Central memory CD8-positive, alpha-beta T cell (primary cell): ENCODE results near the gene BICDL2.
"Not testable (repeated sequence)": the region's sequence is repeated elsewhere in the genome, so short reads cannot be mapped to it uniquely, and the experiment has no call there.

Source experiments
- ATAC-seq: fragments of 150-1000 bp; cut with Tn5 transposase; replicated peaks from 2 replicates; pipeline ENCODE4 v1.10.0; 2022; ENCODE audit warnings: mild to moderate bottlenecking, moderate FRiP score, moderate number of reproducible peaks; ENCODE audit not compliant: poor library complexity, severe bottlenecking; ENCODE audit errors: extremely low read depth
- DNase-seq, 2 donors: peaks; one replicate each; pipeline ENCODE4 v3.0.0; 2021; ENCODE audit warnings: low spot score in 2 of 2
- H3K27ac Mint-ChIP-seq: one replicate; pipeline ENCODE4 v1.8.0; 2022; ENCODE audit warnings: low read depth, mild to moderate bottlenecking, moderate library complexity, mixed read lengths
- H3K27me3 Mint-ChIP-seq: one replicate; pipeline ENCODE4 v1.8.0; 2022; ENCODE audit warnings: mixed read lengths
- H3K36me3 Mint-ChIP-seq: one replicate; pipeline ENCODE4 v1.8.0; 2022; ENCODE audit warnings: mild to moderate bottlenecking, moderate library complexity, mixed read lengths; ENCODE audit not compliant: insufficient read depth
- H3K4me1 Mint-ChIP-seq: one replicate; pipeline ENCODE4 v1.8.0; 2022; ENCODE audit warnings: mixed read lengths
- H3K4me3 Mint-ChIP-seq: one replicate; pipeline ENCODE4 v1.8.0; 2022; ENCODE audit warnings: mild to moderate bottlenecking, moderate library complexity, mixed read lengths
- H3K9me3 Mint-ChIP-seq: one replicate; pipeline ENCODE4 v1.8.0; 2022; ENCODE audit warnings: mixed read lengths

The BICDL2 gene

DNA sequence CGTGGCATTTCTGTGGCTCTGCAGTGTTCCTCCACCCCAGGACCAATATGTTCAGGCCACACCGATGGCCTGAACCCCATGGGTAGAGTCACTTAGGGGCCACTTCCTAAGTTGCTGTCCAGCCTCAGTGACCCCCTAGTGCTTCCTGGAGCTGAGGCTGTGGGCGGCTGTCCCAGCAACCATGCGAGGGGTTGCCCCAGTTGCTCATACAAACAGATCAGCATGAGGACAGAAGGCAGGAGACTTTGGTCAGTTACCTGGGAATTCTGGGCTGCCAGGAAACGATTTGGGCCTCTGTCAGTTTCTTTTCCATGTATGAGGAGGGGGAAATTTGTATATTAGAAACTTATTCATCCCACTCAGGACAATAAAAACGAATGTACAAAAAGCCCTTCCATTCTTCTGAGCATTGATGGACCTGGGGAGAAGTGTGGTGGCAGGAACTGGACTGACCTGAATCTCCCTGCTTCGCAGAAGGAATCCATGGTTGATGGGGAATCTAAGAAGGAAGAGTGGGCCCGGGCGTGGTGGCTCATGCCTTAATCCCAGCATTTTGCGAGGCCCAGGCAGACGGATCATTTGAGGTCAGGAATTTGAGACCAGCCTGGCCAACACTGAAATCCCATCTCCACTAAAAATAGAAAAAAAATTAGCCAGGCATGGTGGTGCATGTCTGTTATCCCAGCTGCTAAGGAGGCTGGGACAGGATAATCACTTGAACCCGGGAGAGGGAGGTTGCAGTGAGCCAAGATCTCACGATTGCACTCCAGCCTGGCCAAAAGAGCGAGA lies 23.8 kb upstream of the BICDL2 start:
- Mint-ChIP-seq H3K27me3 (no peaks in the 10 kb centered on the region), H3K27ac (peak overlapping the region; percentile 82), H3K4me3 (peak overlapping the region; percentile 88), H3K9me3 (no peaks in the 10 kb centered on the region), H3K4me1 (peaks cover 41% of the 10 kb centered on the region), H3K36me3 (peaks cover 9% of the 10 kb centered on the region)
- ATAC-seq (no peak), DNase-seq (no peak)

DNA sequence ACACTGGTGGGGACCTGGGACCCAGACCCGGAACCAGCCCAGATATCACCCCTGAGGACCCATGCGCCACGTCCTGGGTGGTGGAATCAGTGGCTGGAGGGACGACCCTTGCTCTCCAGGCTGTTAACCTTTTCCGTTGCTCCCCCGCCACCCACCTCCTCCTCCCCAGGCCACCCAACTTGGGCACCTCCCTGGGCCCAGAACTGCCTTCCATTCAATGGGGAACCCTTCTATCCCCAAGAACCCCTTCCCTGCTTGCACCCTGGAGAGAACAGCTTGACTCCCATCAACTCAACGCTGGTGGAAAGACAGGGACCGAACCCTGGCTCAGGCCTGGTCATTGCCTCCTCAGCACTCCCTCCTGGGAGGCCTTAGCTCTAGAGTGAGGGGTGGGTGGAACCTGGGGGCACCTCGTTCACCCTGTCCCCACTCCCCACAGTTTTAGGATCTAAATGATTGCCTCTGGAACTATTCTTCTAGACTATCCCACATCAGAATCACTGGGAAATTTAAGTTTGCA lies 23.0 kb upstream of the BICDL2 start:
- H3K36me3 Mint-ChIP-seq: peaks cover 10% of the 10 kb centered on the region
- no peak for DNase-seq
- peak overlapping the region; percentile 82 for H3K27ac Mint-ChIP-seq
- H3K4me3 Mint-ChIP-seq: peak overlapping the region; percentile 88
- no peak for ATAC-seq
- H3K4me1 Mint-ChIP-seq: peaks cover 43% of the 10 kb centered on the region
- no peaks in the 10 kb centered on the region for H3K27me3 Mint-ChIP-seq
- no peaks in the 10 kb centered on the region for H3K9me3 Mint-ChIP-seq

DNA sequence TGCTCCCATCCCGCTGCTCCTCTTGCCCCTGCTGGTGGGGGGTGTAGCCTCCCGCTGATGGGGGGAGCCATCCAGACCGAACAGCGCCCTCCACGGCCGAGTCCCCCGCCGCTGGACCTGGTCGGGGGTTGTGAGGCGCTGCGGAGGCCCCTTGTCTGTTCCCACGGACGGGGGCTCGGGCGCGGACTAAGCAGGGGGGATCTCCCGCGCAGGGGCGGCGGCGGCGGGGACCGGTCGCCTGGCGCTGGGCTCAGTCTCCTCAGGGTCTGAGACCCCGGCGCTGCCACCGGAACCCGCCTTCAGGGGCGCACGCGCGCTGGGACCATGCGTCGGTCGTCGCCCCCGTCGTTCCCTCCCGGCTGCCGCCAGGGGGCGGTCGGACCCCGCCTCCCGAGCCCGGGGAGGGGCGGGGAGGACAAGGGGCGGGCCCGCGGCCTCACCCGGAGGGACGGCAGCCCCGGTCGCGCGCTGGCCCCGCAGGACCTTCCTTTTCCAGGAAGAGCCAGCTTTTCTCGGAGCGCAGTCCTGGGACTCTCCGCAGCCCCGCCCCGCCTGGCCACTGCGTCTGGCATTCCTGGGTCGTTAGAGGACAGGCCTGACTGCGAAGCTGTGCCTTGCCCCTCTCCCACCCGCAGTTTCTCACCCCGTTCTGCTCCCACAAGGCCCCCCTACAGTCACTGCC lies 22.4 kb upstream of the BICDL2 start:
- peaks cover 8% of the 10 kb centered on the region for H3K36me3 Mint-ChIP-seq
- peak overlapping the region; percentile 82 for H3K27ac Mint-ChIP-seq
- H3K27me3 Mint-ChIP-seq: no peaks in the 10 kb centered on the region
- no peaks in the 10 kb centered on the region for H3K9me3 Mint-ChIP-seq
- peaks cover 42% of the 10 kb centered on the region for H3K4me1 Mint-ChIP-seq
- peak; percentile 81 to 84 for DNase-seq
- ATAC-seq: peak; percentile 84
- H3K4me3 Mint-ChIP-seq: peak overlapping the region; percentile 88

DNA sequence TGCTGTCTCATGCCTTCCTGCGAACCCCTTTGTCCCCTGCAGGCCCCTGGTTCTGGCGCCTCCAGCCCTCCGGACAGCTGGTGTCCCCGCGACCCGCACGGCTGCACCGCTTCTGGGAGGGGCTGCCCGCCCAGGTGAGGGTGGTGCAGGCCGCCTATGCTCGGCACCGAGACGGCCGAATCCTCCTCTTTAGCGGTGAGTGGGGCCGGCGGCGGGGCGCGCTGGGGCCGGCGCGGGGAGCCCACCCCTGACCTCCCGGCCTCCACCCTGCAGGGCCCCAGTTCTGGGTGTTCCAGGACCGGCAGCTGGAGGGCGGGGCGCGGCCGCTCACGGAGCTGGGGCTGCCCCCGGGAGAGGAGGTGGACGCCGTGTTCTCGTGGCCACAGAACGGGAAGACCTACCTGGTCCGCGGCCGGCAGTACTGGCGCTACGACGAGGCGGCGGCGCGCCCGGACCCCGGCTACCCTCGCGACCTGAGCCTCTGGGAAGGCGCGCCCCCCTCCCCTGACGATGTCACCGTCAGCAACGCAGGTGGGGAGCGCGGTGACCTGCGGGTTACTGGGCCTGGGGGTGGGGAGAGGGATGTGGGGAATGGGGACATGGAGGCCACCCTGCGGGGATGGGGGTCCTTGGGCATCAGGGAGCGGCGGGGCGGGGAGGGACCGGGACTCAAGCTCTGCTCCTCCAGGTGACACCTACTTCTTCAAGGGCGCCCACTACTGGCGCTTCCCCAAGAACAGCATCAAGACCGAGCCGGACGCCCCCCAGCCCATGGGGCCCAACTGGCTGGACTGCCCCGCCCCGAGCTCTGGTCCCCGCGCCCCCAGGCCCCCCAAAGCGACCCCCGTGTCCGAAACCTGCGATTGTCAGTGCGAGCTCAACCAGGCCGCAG lies 21.6 kb upstream of the BICDL2 start:
- H3K27ac Mint-ChIP-seq: peak overlapping the region; percentile 83
- no peak for DNase-seq
- no peaks in the 10 kb centered on the region for H3K27me3 Mint-ChIP-seq
- peak overlapping the region; percentile 88 for H3K4me3 Mint-ChIP-seq
- no peaks in the 10 kb centered on the region for H3K9me3 Mint-ChIP-seq
- H3K4me1 Mint-ChIP-seq: peaks cover 44% of the 10 kb centered on the region
- peak; percentile 50 for ATAC-seq
- peaks cover 8% of the 10 kb centered on the region for H3K36me3 Mint-ChIP-seq

DNA sequence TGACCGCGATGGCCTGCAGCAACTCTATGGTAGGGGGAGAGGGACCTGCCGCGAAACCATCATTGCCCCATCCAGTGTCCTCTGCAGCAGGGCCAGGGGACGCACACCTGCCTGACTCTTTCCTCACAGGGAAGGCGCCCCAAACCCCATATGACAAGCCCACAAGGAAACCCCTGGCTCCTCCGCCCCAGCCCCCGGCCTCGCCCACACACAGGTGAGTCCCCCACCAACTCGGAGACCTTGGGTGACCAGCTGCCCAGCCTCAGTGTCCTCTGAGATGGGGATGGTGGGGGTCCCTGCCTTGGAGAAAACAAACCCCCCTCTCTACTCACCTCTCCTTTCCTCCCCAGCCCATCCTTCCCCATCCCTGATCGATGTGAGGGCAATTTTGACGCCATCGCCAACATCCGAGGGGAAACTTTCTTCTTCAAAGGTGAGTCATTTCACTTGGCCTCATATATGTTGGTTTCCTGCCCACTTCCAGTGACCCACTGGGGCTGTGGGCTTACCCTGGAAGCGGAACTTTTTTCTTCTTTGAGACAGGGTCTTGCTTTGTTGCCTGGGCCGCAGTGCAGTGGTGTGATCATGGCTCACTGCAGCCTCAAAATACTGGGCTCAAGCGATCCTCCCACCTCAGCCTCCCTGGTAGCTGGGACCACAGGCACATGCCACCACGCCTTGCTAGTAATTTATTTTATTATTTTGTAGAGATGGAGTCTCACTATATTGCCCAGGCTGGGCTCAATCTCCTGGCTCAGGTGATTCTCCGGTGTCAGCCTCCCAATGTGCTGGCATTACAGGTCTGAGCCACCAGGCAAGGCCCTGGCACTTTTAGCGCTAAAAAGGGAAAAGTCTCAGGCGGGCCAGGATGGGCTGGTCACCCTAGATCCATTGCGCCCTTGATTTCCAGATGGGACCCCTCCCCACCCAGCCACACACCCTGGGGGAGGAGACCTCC lies 20.7 kb upstream of the BICDL2 start:
- Mint-ChIP-seq H3K4me3 (peak overlapping the region; percentile 88), H3K9me3 (no peaks in the 10 kb centered on the region), H3K27me3 (no peaks in the 10 kb centered on the region), H3K27ac (peak overlapping the region; percentile 83), H3K36me3 (peaks cover 8% of the 10 kb centered on the region), H3K4me1 (peaks cover 39% of the 10 kb centered on the region)
- DNase-seq (no peak), ATAC-seq (no peak)

DNA sequence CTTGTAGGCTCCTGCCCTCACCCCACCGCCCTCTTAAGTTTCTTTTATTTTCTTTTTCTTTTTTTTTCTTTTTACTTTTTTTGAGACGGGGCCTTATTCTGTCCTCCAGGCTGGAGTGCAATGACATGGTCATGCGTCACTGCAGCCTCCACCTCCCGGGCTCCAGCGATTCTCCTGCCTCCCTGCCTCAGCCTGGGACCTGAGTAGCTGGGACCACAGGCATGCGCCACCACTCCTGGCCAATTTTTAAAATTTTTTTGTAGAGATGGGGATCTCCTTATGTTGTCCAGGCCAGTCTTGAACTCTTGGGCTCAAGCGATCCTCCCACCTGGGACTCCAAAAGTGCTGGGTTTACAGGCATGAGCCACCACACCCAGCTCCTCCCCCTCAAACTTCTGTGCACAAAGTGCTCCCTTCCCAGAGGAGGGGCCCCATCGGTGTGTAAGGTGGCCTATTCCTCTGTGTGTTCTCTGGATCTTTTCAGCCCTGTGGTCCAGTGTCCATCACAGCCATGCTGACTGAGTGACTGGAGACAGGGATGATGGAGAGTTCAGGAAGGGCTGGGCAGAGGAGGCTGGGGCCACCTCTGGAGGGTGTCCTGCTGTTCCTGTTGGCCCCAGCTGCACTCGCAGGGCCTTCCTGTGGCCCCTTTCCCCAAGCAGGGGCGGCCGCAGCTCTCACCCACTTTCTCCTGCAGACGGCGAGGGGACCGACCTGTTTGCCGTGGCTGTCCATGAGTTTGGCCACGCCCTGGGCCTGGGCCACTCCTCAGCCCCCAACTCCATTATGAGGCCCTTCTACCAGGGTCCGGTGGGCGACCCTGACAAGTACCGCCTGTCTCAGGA lies 19.8 kb upstream of the BICDL2 start:
- H3K4me1 Mint-ChIP-seq: peaks cover 45% of the 10 kb centered on the region
- no peaks in the 10 kb centered on the region for H3K27me3 Mint-ChIP-seq
- H3K4me3 Mint-ChIP-seq: peak overlapping the region; percentile 88
- H3K9me3 Mint-ChIP-seq: no peaks in the 10 kb centered on the region
- ATAC-seq (no peak), DNase-seq (no peak)
- peak overlapping the region; percentile 83 for H3K27ac Mint-ChIP-seq
- H3K36me3 Mint-ChIP-seq: peaks cover 8% of the 10 kb centered on the region

DNA sequence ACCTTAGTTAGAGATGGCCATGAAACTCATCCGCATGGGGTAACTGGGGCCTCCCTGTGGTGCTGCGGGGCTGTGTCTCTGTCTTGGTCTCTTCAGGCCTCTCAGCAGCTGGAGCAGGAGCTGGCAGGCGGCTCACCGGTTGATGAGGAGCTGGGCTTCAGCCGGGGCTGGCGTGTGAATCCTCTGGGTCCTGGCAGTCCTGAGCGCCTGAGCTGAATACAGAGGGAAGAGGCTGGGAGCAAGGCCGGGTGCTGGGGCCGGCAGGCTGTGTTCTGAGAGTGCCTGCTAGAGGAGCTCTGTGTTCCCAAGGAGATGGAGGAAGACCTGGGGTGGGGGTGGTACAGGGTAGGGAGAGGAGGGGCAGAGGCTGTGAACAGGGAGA lies 19.0 kb upstream of the BICDL2 start:
- DNase-seq, H3K27me3 Mint-ChIP-seq, ATAC-seq, H3K36me3 Mint-ChIP-seq, H3K9me3 Mint-ChIP-seq: not testable (repeated sequence)
- H3K4me3 Mint-ChIP-seq: peak overlapping the region; percentile 66
- H3K4me1 Mint-ChIP-seq: peaks cover 52% of the 10 kb centered on the region
- H3K27ac Mint-ChIP-seq: peak overlapping the region; percentile 83

DNA sequence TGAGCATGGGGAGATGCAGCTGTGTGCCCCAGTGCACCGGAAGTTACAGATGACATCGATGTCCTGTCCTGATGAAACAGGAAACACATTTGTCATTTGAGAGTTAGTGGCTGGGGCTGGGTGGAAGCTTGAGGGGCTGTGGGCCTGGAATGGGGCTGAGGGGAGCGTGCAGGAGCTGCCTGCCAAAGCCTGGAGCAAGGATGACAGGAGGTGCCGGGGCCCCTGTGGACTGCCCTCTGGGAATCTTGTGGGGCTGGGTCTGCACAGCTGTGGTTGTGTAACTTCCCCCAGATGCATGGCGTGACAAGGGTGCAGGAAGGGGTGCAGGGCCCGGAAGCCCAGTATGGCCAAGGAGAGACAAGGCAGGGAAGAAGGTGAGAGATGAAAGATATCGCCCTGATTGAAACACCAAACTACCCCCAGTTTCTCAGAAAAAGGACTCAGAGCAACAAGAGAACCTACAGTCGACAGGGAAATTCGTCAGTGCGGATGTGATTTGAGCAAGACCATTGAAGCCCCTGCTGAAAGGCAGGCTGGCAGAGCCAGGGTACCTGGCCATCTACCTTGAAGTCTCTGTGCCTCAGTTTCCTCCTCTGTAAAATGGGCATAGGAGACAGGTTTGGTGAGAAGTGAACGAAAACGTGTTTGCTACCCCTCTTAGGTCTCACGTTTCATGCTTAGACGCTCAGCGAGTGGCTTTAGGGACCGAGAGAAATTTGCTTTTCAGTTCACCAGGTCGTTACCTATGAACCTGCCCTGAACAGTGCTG lies 18.4 kb upstream of the BICDL2 start:
- DNase-seq: no peak
- no peaks in the 10 kb centered on the region for H3K27me3 Mint-ChIP-seq
- peaks cover 58% of the 10 kb centered on the region for H3K4me1 Mint-ChIP-seq
- no peak for ATAC-seq
- peak overlapping the region; percentile 66 for H3K4me3 Mint-ChIP-seq
- H3K27ac Mint-ChIP-seq: peak overlapping the region; percentile 83
- H3K36me3 Mint-ChIP-seq: peaks cover 8% of the 10 kb centered on the region
- no peaks in the 10 kb centered on the region for H3K9me3 Mint-ChIP-seq

DNA sequence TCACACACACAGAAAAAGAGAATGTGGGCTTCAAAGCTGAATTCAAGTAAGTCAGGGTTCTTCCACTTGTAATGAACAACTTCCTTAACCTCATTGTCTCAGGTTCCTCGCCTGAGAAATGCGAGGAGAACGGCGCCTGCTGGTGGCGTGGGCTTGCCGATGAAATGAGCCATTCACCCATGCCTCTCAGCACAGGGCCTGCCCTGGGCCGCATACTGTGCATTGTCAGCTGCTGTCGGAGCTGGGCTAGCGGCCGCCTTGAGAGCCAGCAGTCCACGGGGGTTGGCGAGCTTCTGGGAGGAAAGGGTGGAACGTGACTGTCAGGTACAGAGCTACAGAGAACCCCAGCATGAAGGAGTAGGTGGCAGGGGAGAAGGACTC lies 16.6 kb upstream of the BICDL2 start:
- H3K4me1 Mint-ChIP-seq: peaks cover 59% of the 10 kb centered on the region
- not testable (repeated sequence) for H3K9me3 Mint-ChIP-seq, H3K27ac Mint-ChIP-seq, DNase-seq, H3K36me3 Mint-ChIP-seq, H3K27me3 Mint-ChIP-seq
- ATAC-seq: peak; percentile 33
- H3K4me3 Mint-ChIP-seq: peak overlapping the region; percentile 6

DNA sequence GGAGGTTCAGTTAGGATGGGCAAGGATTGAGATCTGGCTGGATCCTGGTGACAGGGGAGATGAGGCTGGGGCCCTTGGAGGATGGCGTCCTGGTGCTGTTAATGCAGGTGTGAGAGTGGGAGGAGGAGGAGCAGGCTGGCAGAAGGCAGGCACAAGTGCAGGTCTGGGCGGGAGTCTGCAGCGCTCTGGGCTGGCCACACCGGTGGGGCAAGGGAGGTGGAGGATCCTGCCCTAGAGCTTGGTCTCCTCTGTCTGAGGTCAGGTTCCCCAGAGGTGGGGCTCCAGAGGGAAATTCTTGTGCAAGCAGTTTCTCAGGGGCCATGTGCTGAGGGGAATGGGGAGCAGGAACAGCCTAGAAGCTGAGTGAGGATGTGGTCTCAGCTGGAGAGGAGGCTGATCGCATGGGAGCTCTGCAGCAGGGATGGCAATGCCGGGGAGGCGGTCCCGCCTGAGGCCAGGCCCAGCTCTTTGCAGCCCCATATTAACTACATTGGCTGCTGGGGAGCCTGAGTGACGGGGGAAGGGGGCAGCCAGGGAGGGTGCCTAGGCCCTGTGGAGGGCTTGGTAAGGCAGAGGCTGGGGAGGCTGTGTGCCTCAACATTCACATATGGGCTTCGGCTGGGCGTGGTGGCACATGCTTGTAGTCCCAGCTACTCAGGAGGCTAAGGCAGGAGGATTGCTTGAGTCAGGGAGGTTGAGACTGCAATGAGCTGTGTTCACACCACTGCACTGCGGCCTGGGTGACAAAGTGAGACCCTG lies 16.0 kb upstream of the BICDL2 start:
- not testable (repeated sequence) for H3K9me3 Mint-ChIP-seq, H3K4me3 Mint-ChIP-seq, H3K27me3 Mint-ChIP-seq, H3K36me3 Mint-ChIP-seq, DNase-seq
- peak overlapping the region; percentile 52 for H3K27ac Mint-ChIP-seq
- H3K4me1 Mint-ChIP-seq: peaks cover 62% of the 10 kb centered on the region
- peak; percentile 41 for ATAC-seq
